GM12874 (cell line): ENCODE measurements around the gene COL18A1.

Experiments
- CTCF ChIP-seq: IDR thresholded peaks from 2 replicates; pipeline ENCODE4 v1.5.1; 2011; ENCODE audit warnings: low read depth, mild to moderate bottlenecking, control low read depth, low read length, moderate library complexity; ENCODE audit not compliant: insufficient read depth

The COL18A1 gene

GRCh38 chr21:45408271-45408791, 3.4 kb downstream of the COL18A1 start:
- TF ChIP-seq CTCF: no peak

GRCh38 chr21:45408801-45409261, 3.9 kb downstream of the COL18A1 start:
- no peak for TF ChIP-seq CTCF

GRCh38 chr21:45409466-45410150, 4.6 kb downstream of the COL18A1 start:
- TF ChIP-seq CTCF: no peak

- no peak for TF ChIP-seq CTCF
Measured at GRCh38 chr21:45410151-45410864, 5.3 kb downstream of the COL18A1 start.

GRCh38 chr21:45410865-45411809, 6.2 kb downstream of the COL18A1 start:
- no peak for TF ChIP-seq CTCF

- TF ChIP-seq CTCF: no peak
Measured at GRCh38 chr21:45411810-45412206, 6.8 kb downstream of the COL18A1 start.

- no peak for TF ChIP-seq CTCF
Measured at GRCh38 chr21:45412491-45412890, 7.5 kb downstream of the COL18A1 start.
